Lower leg skin (tissue), 3 donors: ENCODE measurements around the gene EBF4.

Experiments
- CTCF ChIP-seq, 3 donors: fragments of 450-650 bp; IDR thresholded peaks; one replicate each; pipeline ENCODE4 v1.5.1; 2016; ENCODE audit warnings: antibody characterized with exemption in 3 of 3, mild to moderate bottlenecking in 3 of 3, moderate library complexity in 2 of 3
- POLR2A ChIP-seq, 2 donors: fragments of 450-650 bp; IDR thresholded peaks; one replicate each; pipeline ENCODE4 v1.6.1; 2016 to 2017; ENCODE audit warnings: antibody characterized with exemption in 2 of 2, mild to moderate bottlenecking in 1 of 2, moderate library complexity in 1 of 2

DNA sequence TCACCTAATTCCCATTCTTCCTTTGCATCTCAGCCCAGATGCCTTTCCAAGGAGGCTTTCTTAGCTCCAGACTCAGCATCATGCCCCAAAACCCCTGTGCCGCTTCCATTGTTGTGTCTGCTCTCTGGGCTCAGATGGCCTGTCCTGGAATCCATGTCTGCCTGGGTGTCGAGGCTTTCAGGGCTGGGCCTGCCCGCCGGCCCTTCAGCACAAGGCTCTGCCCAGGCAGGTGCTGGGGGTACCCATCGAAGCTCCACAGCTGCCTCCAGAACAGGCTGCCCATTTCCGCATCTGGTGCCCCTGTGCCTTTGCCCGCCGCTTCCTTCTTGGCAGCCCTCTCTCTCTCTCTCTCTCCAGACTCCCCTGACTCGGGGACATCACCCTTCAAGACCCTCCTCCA is 106.7 kb downstream of the EBF4 start:
- TF ChIP-seq POLR2A (IDR thresholded peaks at IDR 0.05) (no peak), CTCF (IDR thresholded peaks at IDR 0.05) (no peak)
